Epithelial cell of prostate (primary cell): Measurements from ENCODE around the gene IMPDH2.
A peak's percentile ranks its signal among the peaks of the same experiment; 100 is the strongest.

ENCODE experiments used
- DNase-seq: peaks from one replicate; pipeline ENCODE4 v3.0.0-alpha.2; 2011; ENCODE audit warnings: low read depth, low spot score
- H3K27ac ChIP-seq: fragments of 450-650 bp; 2 replicates; pipeline ENCODE4 v1.5.1; 2017; ENCODE audit warnings: mild to moderate bottlenecking

The IMPDH2 gene

GRCh38 chr3:48985831-48986376 lies 43.3 kb downstream of the IMPDH2 start:
- no peak overlapping the region for H3K27ac ChIP-seq
- no peak for DNase-seq

- peak overlapping the region; percentile 9 for H3K27ac ChIP-seq
- DNase-seq = no peak
These were observed 44.5 kb downstream of the IMPDH2 start for GRCh38 chr3:48984663-48985062.

GRCh38 chr3:48983096-48983495 lies 46.1 kb downstream of the IMPDH2 start:
- no peak overlapping the region for H3K27ac ChIP-seq
- DNase-seq = no peak

GRCh38 chr3:48982686-48983085 lies 46.5 kb downstream of the IMPDH2 start:
- DNase-seq = no peak
- H3K27ac ChIP-seq = no peak overlapping the region

- no peak overlapping the region for H3K27ac ChIP-seq
- DNase-seq = no peak
These were observed 47.2 kb downstream of the IMPDH2 start for GRCh38 chr3:48982016-48982415.

GRCh38 chr3:48980295-48980694 lies 48.9 kb downstream of the IMPDH2 start:
- no peak overlapping the region for H3K27ac ChIP-seq
- DNase-seq = no peak

GRCh38 chr3:48979451-48979850 lies 49.7 kb downstream of the IMPDH2 start:
- H3K27ac ChIP-seq = no peak overlapping the region
- DNase-seq = no peak
